ENCODE data around the gene URB1.

GRCh38 chr21:32331444-32332305 lies 61.1 kb downstream of the URB1 start:
- no peak for TF ChIP-seq POLR2A (IDR thresholded peaks at IDR 0.05)
- TF ChIP-seq, protein P1, sequence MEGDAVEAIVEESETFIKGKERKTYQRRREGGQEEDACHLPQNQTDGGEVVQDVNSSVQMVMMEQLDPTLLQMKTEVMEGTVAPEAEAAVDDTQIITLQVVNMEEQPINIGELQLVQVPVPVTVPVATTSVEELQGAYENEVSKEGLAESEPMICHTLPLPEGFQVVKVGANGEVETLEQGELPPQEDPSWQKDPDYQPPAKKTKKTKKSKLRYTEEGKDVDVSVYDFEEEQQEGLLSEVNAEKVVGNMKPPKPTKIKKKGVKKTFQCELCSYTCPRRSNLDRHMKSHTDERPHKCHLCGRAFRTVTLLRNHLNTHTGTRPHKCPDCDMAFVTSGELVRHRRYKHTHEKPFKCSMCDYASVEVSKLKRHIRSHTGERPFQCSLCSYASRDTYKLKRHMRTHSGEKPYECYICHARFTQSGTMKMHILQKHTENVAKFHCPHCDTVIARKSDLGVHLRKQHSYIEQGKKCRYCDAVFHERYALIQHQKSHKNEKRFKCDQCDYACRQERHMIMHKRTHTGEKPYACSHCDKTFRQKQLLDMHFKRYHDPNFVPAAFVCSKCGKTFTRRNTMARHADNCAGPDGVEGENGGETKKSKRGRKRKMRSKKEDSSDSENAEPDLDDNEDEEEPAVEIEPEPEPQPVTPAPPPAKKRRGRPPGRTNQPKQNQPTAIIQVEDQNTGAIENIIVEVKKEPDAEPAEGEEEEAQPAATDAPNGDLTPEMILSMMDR (IDR thresholded peaks at IDR 0.05) = no peak
